Measurements from ENCODE around the gene PLA2G1B.

DNA sequence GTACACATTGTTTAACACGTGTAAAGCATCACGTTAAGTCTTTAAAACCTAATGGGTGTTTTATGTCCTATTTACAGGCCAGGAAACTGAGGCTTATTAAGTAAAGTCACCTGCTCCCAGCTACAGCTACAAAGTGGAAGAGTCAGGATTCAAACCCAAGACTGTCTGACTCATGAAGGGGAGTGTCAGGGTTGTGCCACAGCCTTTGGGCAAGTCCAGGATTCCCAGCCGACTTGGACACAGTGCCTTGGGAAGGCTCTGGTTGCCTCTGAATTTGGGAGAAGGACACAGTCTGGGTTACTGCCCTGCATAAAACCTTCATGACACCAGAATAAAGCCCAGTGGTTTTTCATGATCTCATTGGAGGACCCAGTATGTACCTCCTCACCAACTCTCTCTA lies 43.2 kb downstream of the PLA2G1B start:
- TF ChIP-seq, protein P1, sequence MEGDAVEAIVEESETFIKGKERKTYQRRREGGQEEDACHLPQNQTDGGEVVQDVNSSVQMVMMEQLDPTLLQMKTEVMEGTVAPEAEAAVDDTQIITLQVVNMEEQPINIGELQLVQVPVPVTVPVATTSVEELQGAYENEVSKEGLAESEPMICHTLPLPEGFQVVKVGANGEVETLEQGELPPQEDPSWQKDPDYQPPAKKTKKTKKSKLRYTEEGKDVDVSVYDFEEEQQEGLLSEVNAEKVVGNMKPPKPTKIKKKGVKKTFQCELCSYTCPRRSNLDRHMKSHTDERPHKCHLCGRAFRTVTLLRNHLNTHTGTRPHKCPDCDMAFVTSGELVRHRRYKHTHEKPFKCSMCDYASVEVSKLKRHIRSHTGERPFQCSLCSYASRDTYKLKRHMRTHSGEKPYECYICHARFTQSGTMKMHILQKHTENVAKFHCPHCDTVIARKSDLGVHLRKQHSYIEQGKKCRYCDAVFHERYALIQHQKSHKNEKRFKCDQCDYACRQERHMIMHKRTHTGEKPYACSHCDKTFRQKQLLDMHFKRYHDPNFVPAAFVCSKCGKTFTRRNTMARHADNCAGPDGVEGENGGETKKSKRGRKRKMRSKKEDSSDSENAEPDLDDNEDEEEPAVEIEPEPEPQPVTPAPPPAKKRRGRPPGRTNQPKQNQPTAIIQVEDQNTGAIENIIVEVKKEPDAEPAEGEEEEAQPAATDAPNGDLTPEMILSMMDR (IDR thresholded peaks at IDR 0.05; ENCODE audit: insufficient read depth, low read length, poor library complexity, severe bottlenecking) = no peak
- TF ChIP-seq EZH2phosphoT487 (conservative IDR thresholded peaks at IDR 0.05; ENCODE audit: low read length) = no peak

Measured in SU-DHL-6 (cell line).